ENCODE results near the gene AP1AR.
"Not testable (repeated sequence)": the region's sequence is repeated elsewhere in the genome, so short reads cannot be mapped to it uniquely, and the experiment has no call there.

The AP1AR gene

DNA sequence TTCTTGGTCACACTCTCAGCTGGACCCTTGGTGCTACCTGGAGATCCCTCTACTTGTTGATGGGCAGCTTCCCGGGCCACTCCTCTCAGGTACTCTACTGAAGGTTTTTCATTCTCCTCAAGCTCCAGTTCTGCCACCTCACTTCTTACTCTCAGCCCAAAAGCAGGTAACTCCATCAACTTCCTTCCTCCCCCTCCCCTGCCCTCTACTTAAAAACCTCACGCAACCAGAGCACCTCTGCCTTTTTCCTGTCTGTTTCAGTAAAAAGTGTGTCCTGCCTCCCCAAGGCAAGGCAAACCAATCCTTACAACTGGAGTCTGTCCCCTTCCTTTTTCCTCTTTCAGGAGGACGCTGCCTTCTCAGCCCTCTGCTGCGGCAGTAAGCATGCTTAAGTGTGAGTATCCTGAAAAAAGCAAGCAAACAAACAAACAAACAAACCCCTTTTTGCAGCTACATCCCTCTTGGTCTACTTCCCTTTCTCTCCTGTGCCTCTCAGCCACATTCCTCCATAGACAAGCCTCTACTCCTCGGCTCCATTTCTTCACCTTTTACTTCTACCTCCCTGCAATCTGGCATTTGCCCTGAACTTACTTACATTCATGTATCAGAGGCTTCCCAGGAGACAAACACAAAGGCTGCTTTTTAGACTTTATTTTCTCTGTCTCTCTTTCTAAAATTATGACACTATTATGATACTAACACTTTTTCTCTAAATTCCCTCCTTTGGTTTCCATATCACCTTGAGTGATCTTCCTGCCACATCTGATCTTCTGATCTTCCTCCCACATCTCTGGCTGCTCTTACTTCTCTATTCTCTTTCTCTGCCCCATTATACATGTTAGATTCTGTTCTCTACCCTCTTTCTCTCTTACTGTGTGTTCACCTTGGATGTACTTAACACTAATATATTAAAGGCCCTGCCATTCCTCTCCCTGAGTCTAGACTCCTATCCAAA is 71.0 kb downstream of the AP1AR start:
- DNase-seq (ENCODE audit: extremely low spot score, insufficient read length, low read depth) (no peak), FAIRE-seq (peak; percentile 72)

DNA sequence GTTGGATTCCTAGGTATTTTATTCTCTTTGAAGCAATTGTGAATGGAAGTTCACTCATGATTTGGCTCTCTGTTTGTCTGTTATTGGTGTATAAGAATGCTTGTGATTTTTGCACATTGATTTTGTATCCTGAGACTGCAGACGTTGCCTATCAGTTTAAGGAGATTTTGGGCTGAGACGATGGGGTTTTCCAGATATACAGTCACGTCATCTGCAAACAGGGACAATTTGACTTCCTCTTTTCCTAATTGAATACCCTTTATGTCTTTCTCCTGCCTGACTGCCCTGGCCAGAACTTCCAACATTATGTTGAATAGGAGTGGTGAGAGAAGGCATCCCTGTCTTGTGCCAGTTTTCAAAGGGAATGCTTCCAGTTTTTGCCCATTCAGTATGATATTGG is 73.9 kb downstream of the AP1AR start:
- DNase-seq (ENCODE audit: extremely low spot score, insufficient read length, low read depth); FAIRE-seq: not testable (repeated sequence)

DNA sequence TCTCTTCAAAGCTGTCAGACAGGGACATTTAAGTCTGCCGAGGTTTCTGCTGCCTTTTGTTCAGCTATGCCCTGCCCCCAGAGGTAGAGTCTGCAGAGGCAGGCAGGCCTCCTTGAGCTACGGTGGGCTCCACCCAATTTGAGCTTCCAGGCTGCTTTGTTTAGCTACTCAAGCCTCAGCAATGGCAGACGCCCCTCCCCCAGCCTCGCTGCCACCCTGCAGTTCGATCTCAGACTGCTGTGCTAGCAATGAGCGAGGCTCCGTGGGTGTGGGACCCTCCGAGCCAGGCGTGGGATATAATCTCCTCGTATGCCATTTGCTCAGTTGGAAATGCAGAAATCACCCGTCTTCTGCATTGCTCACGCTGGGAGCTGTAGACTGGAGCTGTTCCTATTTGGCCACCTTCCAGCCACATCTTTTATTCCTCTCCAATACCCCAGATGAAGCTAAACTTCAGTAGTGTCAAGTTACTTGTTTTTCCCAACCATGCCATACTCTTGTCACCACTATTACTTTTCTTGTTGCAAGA is 77.7 kb downstream of the AP1AR start:
- DNase-seq (ENCODE audit: extremely low spot score, insufficient read length, low read depth); FAIRE-seq: not testable (repeated sequence)

DNA sequence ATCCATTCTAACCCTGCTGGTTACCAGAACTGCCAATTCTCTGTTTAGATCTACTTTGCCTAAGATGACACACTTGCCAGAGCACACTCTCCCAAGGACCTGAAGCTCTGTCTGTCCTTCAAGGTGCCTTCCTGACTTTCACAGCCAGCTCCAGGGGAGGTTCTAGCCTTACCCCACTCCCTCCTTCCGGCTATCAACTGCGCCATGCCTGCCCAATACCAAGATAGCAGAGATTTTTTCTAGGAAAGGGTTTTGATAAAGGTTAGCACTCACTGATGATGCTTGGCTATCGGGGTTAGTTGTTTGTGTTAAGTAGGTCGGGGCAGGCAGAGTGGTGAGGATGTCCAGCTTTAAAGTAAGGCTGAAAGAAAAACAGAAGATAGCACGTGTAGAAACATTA is 79.9 kb downstream of the AP1AR start:
- FAIRE-seq (peak; percentile 31), DNase-seq (ENCODE audit: extremely low spot score, insufficient read length, low read depth) (no peak)

- FAIRE-seq (peak; percentile 98), DNase-seq (ENCODE audit: extremely low spot score, insufficient read length, low read depth) (peak; percentile 49)
Observed at GRCh38 chr4:112312610-112313239, 81.1 kb downstream of the AP1AR start.

- DNase-seq (ENCODE audit: extremely low spot score, insufficient read length, low read depth) (no peak), FAIRE-seq (no peak)
Observed at GRCh38 chr4:112315446-112315845, 83.9 kb downstream of the AP1AR start.

DNA sequence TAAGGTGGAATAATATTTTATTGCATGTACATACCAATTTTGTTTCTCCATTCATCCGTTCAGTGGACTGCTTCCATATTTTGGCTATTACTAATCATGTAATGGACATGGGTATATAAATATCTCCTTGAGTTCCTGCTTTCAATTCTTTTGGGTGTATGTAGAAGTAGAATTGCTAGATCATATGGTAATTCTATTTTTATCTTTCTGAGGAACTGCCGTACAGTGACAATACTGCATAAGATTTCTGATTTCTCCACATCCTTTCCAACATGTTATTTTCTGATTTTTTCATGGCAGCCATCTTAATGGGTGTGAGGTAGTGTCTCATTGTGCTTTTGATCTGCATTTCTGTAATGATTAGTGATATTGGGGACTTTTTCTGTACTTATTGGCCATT is 84.8 kb downstream of the AP1AR start:
- FAIRE-seq, result no peak
- DNase-seq (ENCODE audit: extremely low spot score, insufficient read length, low read depth), result no peak

DNA sequence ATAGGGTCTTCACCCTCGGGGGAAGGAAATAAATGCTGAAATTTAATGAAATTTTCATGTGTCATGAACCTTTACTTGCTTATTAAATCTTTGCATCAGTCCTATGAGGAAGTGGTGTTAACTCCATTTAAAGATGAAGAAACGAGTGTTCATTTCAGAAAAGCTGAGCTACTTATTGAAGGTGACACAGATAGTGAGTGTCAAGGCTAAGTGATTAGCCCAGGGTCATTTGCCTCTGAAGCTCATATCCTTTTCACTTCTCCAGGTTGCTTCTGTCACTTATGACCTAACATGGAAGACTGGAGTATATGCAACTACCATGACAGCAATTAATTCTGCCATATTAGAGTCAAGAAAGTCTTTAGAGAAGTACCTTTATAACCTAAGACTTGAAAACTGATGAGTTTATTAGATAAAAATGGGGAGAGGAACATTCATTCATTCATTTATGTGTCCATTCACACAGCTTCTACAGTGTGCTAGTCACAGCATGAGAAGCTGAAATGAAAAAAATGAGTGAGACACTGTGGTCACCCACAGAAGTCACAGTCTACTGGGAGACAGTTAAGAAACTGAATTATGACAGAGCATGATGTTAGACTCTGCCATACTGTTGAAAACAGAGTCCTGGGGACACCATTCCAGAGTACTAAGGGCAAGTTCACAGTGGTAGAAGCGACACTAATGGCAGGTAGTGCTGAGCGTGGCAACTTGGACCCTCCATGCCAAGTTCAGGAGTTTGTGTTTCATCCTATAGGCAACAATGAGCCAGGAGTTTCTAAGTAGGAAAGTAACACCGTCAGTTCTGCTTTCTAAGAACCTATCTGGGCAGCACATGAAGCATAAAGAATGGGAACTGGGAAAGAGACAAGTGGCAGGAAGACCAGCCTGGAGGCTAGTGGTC is 86.9 kb downstream of the AP1AR start:
- FAIRE-seq (peak; percentile 93), DNase-seq (ENCODE audit: extremely low spot score, insufficient read length, low read depth) (no peak)

Measured in GM18507 (cell line).